ENCODE measurements around the gene PSMD12.

PSMD12 gene

GRCh38 chr17:67386965-67387551 is 20.7 kb upstream of the PSMD12 start:
- DNase-seq (ENCODE audit: low spot score), result no peak

DNA sequence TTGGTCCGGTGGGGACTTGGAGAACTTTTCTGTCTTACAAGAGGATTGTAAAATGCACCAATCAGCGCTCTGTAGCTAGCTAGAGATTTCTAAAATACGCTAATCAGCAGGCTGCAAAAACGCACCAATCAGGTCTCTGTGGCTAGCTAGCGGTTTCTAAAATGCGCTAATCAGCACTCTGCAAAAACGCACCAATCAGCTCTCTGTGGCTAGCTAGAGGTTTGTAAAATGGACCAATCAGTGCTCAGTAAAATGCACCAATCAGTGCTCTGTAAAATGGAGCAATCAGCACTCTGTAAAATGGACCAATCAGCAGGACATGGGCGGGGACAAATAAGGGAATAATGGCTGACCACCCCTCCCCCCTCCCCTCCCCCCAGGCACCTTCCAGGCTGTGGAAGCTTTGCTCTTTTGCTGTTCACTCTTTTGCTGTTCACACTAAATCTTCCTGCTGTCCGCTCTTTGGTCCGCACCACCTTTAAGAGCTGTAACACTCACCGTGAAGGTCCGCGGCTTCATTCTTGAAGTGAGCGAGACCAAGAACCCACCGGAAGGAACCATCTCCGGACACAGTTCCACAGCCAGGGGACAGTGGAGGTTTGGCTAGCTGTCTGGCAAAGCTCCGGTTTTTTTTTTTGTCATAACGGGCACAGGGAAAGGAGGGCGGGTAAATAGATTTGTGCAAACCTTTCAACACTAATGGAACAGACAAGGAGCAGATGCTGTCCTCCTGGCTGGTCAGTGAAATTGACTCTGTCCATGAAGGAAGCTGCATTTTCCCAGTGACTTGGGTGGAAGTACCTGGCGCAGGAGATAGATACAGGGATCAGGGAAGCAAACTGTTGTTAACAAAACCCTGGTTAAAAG is 19.0 kb upstream of the PSMD12 start:
- DNase-seq (ENCODE audit: low spot score), result no peak

DNA sequence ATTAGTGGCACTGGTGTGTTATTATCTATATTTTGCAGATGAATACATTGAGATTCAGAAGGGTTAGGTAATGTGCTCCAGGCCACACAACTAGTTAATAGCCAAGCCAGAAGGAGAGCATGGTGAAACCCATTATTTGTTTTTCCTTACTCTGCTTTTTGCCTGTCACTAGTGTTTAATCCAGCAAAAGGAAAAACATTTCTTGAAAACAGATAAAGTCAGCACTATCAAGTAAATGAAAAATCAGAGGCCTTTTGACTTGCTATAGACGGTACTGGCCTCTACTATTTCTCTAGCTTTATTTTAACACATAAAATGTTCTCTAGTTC is 15.5 kb upstream of the PSMD12 start:
- DNase-seq (ENCODE audit: low spot score), result no peak

GRCh38 chr17:67379251-67379630 is 12.9 kb upstream of the PSMD12 start:
- DNase-seq (ENCODE audit: low spot score), result no peak

DNA sequence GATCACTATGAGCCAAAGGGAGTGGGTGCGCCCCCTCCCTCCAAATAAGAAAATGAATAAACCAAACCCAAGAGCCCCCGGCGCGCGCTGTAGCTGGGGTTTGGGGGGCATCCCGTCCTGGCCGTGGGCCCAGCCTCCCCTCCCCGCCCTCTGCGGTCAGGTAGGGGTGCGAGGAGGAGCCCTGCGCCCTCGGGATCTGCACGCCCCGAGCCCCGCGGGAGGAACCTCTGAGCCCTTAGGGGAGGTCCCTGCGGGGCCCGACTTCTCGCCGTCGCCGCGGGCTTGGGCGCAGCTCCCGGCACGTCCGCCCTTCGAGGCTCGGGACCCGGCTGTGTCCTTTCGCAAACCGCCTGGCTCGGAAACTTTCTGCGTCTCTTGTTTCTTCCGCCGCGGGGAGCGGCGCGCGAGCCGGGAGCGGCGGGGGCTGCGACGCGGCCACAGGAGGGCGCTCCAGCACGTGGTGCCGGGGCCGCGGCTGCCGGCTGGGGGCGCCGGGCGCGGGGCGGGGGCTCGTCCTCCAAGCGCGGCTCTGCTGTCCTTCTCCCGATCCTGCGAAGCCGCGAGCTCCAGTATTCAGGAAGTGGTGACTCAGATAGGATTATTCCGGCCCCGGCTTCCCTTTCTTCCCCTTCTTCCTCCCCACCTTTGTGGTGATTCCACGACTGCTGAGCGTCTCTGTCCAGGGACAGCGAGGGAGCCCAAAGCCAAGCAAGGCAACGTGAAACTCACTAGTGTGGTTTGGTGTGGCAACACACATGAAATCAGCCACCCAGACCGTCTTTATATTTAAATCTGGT is 12.3 kb upstream of the PSMD12 start:
- DNase-seq (ENCODE audit: low spot score), result peak; percentile 39

- no peak for DNase-seq (ENCODE audit: low spot score)
These were observed 11.4 kb upstream of the PSMD12 start for GRCh38 chr17:67377488-67378453.

GRCh38 chr17:67376737-67377487 is 10.5 kb upstream of the PSMD12 start, which contains the start of gene PITPNC1:
Gene PITPNC1, plus strand, starts transcription at chr17:67377281.
- DNase-seq (ENCODE audit: low spot score), result peak; percentile 43

DNA sequence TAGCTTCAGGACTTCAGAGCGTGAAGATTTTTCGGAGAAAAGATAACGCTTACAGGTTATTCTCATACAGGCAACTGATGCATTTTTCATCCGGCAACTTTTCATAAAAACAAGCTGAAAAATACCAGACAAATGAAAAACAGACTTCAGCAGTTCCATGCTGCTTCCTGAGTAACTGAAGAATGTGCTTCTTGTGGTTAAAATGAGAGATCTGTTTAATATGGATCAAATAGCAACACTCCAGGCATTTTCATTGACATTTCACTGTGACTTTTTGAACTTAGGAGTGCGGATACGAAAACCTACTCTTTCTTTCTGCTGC is 10.0 kb upstream of the PSMD12 start:
- DNase-seq (ENCODE audit: low spot score), result no peak

- no peak for DNase-seq (ENCODE audit: low spot score)
These were observed 9.3 kb upstream of the PSMD12 start for GRCh38 chr17:67375716-67376115.

DNA sequence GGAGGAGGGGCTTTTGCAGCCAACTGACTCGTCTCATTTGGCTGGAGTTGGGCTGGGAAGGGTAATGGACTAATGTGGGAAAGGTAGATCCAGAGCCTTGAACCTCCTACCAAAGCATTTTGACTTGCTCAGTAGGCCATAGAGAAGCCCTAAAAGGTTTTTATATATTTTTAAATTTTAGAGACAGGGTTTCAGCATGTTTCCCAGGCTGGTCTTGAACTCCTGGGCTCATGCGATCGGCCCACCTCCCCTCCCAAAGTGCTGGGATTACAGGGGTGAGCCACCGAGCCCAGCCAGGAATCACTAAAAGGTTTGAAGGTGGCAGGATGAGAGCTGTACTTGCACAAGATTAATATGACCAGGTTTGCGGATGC is 8.7 kb upstream of the PSMD12 start:
- DNase-seq (ENCODE audit: low spot score), result no peak

DNA sequence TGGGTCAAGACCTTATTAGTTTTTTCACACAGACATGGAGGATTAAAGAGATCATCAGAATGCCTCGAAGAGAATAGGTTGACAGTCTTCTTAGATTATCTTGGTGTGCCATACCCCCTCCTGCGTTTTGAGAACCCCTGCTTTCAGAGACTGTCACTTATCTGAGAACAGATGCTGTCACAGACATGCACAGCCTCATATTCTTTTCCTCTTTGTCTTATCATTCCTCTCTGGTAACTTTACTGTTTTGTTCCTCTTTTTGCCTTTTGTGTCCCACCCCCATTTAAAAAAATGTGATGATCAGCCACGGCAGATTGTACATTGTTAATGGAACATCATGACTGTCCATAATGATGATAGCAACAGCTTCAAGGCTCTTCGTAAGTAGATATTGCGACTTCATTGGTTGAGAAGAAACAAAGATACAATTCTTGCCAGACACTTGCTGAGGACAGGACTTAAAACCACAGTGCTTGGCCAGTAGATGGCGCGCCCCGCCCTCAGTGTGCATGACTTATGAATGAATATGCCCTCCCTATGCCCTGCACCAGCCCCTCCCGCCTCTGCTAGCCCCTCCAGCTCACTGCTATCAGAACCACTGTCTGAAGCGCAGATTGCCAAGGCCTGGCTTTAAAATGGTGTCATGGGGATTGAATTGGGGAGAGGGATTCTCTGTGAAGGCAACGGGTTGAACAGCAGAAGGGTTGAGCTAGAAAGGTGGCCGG is 8.1 kb upstream of the PSMD12 start:
- peak; percentile 74 for DNase-seq (ENCODE audit: low spot score)

DNA sequence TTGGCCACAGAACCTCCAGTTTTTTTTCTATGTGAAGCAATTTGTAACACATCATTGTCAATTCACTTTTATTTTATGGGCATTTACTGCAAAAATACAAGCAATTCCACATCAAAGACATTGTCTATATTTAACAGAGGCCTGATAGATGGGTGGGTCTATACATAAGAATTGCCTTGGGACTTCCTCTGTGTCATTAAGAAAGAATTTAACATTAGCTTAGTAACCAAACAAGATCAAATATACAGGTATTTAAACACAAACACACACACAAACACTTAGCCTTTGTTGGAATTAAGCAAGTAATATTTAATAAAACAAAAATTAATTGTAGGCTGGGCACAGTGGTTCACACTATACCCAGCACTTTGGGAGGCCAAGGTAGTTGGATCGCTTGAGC is 6.4 kb upstream of the PSMD12 start:
- no peak for DNase-seq (ENCODE audit: low spot score)

GRCh38 chr17:67369676-67370075 is 3.3 kb upstream of the PSMD12 start:
- DNase-seq (ENCODE audit: low spot score), result no peak

- no peak for DNase-seq (ENCODE audit: low spot score)
These were observed 612 bp downstream of the PSMD12 start for GRCh38 chr17:67365738-67366192.

DNA sequence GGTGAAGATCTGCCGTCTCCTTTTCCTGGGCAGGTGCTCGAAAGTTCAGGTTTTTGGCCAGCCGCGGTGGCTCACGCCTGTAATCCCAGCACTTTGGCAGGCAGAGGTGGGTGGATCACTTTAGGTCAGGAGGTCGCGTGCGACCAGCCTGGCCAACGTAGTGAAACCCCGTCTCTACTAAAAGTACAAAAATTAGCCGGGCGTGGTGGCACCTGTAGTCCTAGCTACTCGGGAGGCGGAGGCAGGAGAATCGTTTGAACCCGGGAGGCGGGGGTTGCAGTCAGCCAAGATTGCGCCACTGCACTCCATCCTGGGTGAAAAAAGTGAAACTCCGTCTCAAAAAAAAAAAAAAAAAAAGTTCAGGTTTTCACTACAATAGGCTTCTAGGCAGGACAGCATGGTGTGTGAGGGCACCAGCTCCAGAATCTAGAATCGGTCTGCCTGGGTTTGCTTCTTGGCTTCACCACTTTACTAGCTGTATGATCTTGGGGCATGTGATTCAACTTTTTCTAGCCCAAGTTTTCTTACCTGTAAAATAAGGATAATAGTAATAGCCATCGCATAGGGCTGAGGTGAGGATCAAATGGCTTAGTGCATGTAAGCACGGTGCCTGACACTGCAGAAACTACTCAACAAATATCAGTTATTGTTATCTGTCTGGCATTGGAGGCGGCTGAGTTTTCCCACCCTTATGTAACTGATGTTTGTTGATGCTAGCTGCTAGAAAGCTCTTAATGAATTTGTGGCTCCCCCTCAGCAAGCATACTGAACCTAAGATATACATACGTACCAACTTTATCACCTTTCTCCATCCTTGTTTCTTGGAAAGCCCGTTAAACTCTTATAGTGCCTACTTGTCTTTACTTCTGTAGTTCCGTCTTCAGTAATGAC is 1.3 kb downstream of the PSMD12 start:
- peak; percentile 76 for DNase-seq (ENCODE audit: low spot score)

DNA sequence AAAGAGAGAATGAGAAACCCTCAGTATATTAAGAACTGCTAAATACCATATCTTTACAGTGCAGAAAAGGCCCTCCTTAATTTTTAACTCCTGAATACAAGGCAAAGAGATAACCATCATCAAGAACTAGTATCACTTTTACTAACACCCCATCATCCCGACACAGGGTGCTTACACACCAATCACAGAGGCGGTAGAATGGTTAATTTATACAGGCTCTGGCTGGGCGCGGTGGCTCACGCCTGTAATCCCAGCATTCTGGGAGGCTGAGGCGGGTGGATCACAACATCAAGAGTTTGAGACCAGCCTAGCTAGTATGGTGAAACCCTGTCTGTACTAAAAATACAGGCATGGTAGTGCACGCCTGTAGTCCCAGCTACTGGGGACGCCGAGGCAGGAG is 4.2 kb downstream of the PSMD12 start:
- DNase-seq (ENCODE audit: low spot score), result no peak

DNA sequence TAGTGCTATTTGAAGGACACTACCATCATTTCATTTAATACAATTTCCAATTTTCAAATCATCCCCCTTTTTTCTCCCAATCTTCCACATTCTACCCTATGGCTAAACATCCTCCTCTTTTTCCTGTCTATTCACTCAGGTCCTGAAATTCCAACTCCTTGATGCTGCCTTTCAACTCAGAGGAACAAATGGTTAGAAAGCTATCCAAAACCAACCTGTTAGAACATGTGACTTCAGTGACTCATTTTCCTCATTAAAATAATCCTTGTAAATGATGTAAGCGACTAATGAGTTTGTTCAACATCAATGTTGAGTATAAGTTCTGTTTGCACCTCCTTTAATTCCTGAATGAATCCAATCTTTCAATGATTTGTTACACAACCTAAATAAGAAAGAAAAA is 5.5 kb downstream of the PSMD12 start:
- DNase-seq (ENCODE audit: low spot score), result no peak

- peak; percentile 23 for DNase-seq (ENCODE audit: low spot score)
These were observed 6.2 kb downstream of the PSMD12 start for GRCh38 chr17:67359960-67360791.

- no peak for DNase-seq (ENCODE audit: low spot score)
These were observed 7.8 kb downstream of the PSMD12 start for GRCh38 chr17:67358612-67359011.
